Suppressor macrophage (primary cell): ENCODE results near the gene BRPF3.

ENCODE experiments used
- DNase-seq, 4 experiments: peaks; one replicate each; pipeline ENCODE4 v3.0.0-alpha.2; 2020 to 2022
- total RNA-seq, 17 experiments: gene quantifications; one replicate each; lab custom pipeline; 2026; ENCODE audit warnings: mixed read lengths in 6 of 17, inconsistent platforms in 3 of 17; lab: John Stamatoyannopoulos, UW

BRPF3 gene
- total RNA-seq: 9.0 to 31.4 (median 15.8) reads per million in 17 experiments

- peak; percentile 79 to 94 (median 87) for DNase-seq
Measured at GRCh38 chr6:36196113-36196879, at the start of gene BRPF3. Gene BRPF3 (plus strand): TSS chr6:36196744. CDS start chr6:36200323, 3,579 bp downstream.

DNA sequence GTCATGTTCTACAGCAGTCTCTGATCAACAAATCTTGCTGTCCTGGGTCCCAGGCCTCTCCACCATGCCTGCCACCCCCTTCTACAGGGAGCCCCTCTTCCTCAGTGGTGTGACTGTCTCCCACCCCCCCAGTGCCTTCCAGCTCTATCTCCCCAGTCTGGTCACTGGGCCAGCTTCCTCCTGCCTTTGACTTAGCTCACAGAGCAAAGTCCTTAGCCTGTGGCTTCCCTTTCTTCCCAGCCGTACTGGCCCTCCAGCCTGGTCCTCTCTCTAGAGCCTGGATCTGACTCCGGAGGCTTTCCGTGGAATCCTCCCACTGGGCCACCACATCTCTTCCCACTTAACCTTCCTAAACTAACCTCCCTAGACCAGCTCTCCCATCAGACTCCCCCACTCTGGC lies 49.2 kb upstream of the BRPF3 start:
- peak in 3 of 4 experiments; percentile 37 to 46 (median 46) for DNase-seq

DNA sequence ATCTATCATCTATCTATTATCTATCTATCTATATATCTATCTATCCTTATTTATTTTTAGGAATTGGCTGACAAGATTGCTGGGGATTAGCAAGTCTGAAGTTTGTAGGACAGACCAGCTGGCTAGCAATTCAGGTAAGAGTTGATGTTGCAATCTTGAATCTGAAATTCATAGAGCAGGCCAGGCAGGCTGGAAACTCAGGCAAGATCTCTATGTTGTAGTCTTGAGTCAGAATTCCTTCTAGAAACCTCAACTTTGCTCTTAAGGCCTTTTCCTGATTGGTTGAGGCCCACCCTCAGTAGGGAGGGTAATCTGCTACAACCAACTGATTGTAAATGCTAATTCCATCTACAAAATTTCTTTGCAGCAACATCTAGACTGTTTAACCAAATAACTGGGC lies 47.1 kb upstream of the BRPF3 start:
- no peak for DNase-seq

GRCh38 chr6:36150283-36150682 lies 46.3 kb upstream of the BRPF3 start:
- DNase-seq: no peak

GRCh38 chr6:36154286-36154685 lies 42.3 kb upstream of the BRPF3 start:
- DNase-seq: no peak

GRCh38 chr6:36155662-36156061 lies 40.9 kb upstream of the BRPF3 start:
- no peak for DNase-seq

DNA sequence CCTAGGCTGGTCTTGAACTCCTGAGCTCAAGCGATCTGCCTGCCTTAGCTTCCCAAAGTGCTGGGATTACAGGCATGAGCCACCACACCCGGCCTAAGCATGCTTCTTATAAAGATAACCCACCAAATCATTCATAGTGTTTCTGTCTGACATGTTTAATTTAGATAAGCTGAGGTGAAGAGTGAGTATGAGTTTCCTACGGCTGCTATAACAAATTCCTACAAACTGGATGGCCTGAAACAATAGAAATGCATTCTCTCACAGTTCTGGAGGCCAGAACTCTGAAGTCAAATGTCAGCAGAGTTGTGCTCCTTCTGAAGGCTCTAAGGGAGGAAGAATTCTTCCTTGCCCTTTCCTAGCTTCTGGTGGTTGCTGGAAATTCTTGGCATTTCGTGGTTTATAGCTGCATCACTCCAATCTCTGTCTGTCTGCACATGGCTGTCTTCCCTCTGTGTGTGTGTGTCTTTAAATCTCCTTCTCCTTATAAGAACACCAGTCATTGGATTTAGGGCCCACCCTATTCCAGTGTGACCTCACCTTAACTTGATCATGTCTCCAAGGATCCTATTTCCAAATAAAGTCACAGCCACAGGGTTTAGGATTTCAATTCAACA lies 36.3 kb upstream of the BRPF3 start:
- no peak for DNase-seq

DNA sequence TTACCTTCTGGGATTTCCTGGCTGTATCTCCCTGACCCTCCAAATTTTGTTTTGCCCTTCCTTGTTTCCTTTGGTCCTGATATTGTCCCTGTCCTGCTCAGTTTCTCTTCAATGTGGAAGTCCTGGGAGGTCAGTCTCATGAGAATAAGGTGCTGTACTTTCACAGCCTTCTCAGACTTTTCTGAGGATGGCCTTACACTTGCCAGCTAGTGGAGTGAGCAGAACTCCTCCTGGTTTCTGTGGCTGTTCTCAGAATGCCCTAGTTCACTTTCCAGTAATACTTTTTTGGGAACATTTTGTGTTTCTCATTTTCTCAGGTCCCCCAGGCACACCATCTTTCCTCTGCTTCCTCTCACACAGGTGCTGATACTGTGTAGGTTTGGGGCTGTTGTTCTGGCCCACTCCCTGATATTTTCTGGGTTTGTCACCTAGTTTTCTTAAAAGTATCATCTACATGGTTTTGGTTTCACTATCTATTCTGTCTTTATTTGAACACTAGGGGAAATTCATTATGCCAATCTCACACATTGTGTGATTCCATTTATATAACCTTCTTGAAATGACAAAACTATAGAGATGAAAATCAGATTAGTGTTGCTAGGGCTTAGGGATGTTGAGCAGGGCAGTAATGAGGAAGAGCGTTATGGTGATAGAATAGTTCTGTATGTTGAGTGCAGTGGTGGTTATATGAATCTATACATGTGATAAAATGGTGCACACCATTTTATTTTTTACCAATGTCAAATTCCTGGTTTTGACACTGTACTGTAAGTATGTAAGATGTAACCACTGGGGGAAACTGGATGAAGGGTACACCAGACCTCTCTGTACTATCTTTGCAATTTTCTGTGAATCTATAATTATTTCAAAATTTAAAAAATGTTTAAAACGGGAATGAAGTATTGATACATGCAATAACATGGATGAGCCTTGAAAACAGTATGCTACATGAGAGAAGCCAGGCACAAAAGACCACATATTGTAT lies 27.2 kb upstream of the BRPF3 start:
- no peak for DNase-seq

- DNase-seq: no peak
Measured at GRCh38 chr6:36170704-36171103, 25.8 kb upstream of the BRPF3 start.

GRCh38 chr6:36171573-36171972 lies 25.0 kb upstream of the BRPF3 start:
- no peak for DNase-seq

DNA sequence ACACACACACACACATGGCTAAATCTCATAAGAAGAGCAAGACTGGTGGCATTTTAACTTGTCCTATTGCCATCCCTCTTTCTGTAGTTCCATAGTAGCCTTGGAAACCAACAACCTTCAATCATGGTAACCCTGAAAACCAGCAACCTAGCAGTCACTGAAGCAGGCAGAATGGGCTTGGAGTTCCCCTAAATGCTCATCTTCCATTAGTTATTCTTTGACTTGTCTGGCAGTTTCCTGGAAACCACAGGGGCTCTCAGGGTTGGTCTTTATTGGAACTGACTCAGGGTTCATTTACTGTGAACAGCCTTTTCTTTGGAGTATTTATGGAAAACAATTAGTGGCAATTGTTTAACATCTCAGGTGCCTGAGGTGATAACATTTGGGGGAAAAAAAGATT lies 19.4 kb upstream of the BRPF3 start:
- no peak for DNase-seq

- no peak for DNase-seq
Measured at GRCh38 chr6:36178544-36178943, 18.0 kb upstream of the BRPF3 start.

DNA sequence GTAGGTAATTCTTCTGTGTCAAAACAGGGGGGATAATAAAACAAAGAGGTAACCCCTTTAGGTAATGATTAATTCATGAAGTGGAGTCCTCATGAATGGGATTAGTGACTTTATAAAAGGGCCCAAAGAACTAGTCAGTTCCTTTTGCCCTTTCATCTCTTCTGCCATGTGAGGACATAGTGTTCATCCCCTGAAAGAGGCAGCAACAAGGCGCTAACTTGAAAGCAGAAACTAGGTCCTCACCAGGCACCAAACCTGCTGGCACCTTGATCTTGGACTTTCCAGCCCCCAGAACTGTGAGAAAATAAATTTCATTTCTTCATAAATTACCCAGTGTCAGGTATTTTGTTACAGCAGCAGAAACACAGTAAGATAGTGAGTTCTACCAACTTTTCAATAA lies 16.4 kb upstream of the BRPF3 start:
- no peak for DNase-seq

GRCh38 chr6:36184311-36184710 lies 12.2 kb upstream of the BRPF3 start:
- DNase-seq: no peak

- DNase-seq: no peak
Measured at GRCh38 chr6:36186199-36186598, 10.3 kb upstream of the BRPF3 start.

GRCh38 chr6:36187446-36187845 lies 9.1 kb upstream of the BRPF3 start:
- peak in 2 of 4 experiments; percentile 35 to 39 for DNase-seq

GRCh38 chr6:36195471-36196112 lies 952 bp upstream of the BRPF3 start:
- DNase-seq: no peak

- DNase-seq: peak; percentile 99 to 100 (median 100)
Measured at GRCh38 chr6:36196880-36197548, 470 bp downstream of the BRPF3 start.

GRCh38 chr6:36197739-36198221 lies 1.2 kb downstream of the BRPF3 start:
- DNase-seq: no peak

DNA sequence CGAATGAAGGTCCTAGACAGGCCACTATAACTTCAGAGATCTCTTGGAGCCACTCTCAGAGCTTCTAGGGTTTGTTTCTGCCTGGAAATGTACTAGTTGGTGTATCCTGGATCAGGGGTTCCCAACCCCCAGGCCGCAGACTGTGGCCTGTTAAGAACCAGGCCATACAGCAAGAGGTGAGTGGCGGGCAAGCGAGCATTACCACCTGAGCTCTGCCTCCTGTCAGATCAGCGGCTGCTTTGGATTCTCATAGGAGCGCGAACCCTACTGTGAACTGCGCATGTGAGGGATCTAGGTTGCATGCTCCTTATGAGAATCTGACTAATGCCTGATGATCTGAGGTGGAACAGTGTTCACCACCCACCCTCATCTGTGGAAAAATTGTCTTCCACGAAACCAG lies 2.4 kb downstream of the BRPF3 start:
- DNase-seq: no peak

DNA sequence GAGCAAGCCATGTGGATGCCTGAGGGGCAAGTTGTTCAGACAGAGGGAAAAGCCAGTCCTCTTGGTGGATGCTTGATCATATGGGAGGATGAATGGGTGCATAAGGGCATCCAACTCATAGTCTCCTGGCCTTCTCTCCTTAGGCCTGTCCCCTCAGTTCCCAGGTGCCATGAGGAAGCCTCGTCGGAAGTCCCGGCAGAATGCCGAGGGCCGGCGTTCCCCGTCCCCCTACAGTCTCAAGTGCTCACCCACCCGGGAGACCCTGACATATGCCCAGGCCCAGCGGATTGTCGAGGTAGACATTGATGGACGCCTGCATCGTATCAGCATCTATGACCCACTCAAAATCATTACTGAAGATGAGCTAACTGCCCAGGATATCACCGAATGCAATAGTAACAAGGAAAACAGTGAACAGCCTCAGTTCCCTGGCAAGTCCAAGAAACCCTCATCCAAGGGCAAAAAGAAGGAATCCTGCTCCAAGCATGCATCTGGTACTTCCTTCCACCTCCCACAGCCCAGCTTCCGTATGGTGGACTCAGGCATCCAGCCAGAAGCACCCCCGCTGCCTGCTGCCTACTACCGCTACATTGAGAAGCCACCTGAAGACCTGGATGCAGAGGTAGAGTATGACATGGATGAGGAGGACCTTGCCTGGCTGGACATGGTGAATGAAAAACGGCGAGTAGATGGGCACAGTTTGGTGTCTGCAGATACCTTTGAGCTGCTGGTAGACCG lies 3.8 kb downstream of the BRPF3 start:
- no peak for DNase-seq
